ENCODE measurements around the gene RASGEF1C.

RASGEF1C gene

GRCh38 chr5:180159756-180160155 is 49.3 kb downstream of the RASGEF1C start:
- DNase-seq (ENCODE audit: low spot score), result no peak

- DNase-seq (ENCODE audit: low spot score), result no peak
These were observed 51.1 kb downstream of the RASGEF1C start for GRCh38 chr5:180157866-180158265.

GRCh38 chr5:180156141-180156540 is 52.9 kb downstream of the RASGEF1C start:
- no peak for DNase-seq (ENCODE audit: low spot score)

DNA sequence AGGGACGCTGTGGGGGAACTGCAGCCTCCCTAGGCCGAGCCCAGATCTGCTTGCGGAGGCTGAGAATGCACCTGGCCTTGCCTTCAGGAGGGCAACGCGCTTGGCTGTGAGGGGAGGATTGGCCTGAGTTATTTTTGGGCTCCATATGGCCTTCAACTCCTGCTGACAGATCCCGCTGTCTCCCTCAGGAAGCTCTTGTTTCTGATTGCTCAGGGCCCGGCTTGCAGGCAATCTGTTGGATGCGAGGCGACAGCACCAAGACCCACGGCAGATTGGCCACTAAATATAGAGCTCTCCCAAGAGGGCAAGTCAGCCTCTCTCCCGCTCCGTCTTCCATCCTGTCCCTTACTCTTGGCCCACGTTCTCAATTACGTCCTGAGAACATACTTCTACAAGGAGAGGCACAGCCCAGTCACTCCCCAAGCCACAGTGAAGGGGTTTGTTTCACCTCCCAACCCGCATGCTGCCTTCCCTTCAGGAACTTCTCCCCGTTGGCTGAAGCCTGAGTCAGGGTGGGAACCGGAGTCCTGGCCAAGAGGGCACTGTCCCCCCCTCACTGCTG is 53.6 kb downstream of the RASGEF1C start:
- DNase-seq (ENCODE audit: low spot score), result no peak

GRCh38 chr5:180154821-180155364 is 54.1 kb downstream of the RASGEF1C start:
- DNase-seq (ENCODE audit: low spot score), result no peak

DNA sequence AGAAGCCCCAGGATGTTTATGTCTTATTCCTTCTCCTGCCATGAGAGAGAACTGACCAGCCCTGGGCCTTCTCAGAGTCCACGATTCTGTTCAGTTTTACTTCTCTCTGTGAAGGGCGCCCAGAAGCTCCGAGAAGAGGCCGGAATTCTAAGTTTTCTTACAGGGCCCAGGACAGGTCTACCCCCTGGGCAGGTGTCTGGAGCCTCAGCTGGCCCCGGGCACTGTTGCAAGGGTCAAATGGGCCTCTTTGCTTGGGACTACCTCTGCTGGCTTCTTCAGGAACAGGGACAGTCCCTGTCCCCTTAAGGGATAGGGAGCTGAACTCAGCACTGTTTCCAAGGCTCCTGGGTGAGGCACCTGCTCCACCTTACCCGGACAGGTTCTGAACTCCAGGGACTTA is 55.0 kb downstream of the RASGEF1C start:
- DNase-seq (ENCODE audit: low spot score), result no peak

DNA sequence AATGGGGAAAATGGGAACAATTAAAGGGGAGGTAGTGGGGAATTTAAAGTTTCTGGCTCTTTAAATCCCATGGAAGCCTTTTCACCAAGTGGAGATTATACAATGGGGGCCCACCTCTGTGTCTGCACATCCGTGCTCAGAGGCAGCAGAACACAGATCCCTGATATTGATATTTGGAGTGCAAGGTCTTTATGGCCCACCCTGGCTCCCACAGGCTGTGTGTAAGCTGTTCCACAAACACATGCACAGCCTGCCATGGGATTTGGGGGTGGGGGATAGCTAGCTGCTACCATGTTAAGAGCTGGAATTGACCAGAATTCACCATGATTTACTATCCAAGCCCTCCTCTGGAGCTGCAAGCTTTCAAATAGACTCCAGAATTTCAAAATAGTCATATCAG is 55.9 kb downstream of the RASGEF1C start:
- no peak for DNase-seq (ENCODE audit: low spot score)

- no peak for DNase-seq (ENCODE audit: low spot score)
These were observed 65.2 kb downstream of the RASGEF1C start for GRCh38 chr5:180143656-180144364.

DNA sequence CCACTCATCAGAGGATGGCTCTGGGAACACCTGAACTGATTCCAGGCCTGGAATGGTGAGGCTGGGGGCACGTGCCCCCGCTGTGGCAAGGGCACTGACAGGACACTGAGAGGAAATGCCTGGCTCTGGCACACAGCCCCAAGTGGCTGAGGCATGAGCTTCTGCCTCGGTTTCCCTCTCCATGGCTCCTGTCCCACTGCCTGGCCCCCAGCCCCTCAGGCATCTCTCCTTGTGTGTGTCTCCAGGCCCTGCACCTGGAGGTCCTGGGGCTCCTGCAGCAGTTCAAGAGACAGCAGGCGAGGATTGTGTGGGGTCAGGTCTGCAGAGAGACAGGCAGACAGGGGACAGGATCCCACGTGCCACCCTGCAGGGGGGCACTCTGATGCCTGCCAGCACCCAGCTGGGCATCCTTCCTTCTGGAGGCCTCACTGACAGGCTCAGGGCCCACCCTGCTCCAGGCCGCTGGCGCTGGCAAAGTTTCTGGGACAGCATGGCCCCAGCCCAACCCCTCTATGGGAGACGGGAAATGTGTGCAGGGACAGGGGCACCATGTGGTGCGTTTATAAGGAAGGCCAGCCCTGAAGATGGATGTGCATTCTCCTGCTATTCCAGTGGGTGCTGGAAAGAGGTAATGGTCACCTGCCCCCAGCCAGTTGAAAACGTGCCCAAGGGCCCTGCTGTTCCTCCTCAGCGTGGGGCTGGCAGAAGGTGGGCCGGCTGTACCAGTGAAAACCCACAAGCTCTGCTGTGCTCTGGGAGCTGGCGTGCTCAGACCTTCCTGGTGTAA is 66.0 kb downstream of the RASGEF1C start:
- no peak for DNase-seq (ENCODE audit: low spot score)

DNA sequence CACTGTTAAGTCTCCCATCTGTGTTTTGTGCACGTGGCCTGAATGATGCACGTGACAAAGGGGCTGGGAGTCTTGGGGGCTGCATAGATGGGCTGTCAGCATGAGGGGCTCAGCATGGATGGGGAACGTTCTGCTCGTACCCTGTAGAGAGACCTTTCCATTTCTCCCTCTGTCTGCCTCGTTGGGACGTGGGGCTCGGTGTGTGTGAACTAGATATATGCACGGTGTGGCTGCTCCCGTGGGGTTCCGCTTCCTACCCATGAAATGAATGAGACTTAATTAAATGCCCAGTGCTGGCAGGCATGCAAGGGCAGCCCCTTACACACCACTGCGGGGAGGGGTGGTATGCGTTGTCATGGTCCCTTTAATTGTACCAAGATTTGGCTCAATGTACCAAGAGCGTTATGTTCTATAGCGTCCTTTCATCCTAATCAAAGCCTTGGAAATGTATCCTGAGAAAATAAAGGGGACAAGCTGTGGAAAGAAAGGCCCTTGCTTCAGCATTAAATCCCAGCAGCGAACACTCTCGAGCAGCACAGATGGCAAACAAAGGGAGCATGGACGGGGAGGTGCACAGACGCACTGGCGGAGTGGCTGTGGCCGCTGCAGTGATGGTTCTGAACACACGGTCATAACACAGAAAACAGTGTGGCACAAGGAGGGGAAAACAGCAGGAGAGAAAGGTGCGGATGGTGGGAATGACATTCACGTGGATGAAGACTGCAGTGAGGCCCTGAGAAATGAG is 66.8 kb downstream of the RASGEF1C start:
- no peak for DNase-seq (ENCODE audit: low spot score)

- no peak for DNase-seq (ENCODE audit: low spot score)
These were observed 67.8 kb downstream of the RASGEF1C start for GRCh38 chr5:180141068-180141660.

- no peak for DNase-seq (ENCODE audit: low spot score)
These were observed 68.4 kb downstream of the RASGEF1C start for GRCh38 chr5:180140571-180140970.

DNA sequence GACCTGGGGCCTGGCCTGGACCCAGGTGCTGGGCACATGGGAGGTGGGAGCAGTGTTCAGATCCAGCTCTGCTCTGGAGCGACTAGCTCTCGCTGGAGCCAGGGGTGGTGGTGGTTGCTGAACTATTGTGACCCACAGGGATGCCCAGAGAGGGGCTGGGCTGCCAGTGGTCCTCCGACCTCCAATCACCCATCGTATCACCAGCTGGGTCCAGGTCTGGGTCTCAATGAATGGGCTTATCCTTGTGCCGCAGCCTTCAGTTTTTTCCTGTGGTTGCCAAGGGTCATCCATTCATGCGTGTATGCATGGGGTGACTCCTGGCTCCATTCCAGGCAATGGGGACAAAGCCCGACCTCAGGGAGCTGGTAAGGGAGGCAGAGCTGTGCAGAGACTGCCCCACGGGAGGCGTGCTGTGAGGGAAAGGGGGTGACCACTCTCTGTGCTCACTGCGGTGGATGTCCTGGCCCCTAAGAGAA is 68.9 kb downstream of the RASGEF1C start:
- no peak for DNase-seq (ENCODE audit: low spot score)

- no peak for DNase-seq (ENCODE audit: low spot score)
These were observed 69.3 kb downstream of the RASGEF1C start for GRCh38 chr5:180139731-180140055.

DNA sequence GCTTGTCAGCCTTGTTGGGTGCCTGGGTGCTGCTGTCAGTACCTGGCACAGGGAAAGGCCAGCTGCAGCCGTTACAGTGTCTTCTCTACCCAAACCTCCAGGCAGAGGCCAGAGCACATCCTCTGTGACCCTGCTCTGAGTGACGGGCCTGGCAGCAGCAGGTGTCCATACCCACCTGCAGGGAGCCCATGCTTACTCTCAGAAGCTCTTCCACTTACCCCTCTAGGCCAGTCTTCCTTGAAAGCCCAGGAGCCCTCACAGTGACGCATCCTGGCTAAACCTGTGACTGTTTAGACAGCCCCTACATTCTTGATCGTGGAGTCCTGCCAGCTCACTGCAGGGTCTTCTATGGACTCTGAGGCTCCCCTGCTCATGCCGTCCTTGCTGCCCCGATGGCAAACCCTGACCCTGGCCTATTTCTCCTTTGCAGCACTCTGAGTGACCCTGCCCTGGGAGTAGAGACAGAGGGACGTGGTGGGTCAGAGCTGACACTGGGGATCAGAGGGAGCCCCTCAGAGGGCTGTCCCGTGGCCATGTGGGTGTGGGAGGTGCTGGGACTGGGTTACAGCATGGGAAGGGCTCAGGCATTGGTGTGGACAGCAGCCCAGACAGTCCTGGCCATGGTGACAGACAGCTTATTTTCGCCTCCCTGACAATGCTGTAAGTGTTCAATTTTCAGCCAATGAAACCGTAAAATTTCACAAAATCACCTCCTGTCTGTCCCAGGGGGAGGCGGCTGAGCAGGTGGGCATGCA is 69.9 kb downstream of the RASGEF1C start:
- no peak for DNase-seq (ENCODE audit: low spot score)

DNA sequence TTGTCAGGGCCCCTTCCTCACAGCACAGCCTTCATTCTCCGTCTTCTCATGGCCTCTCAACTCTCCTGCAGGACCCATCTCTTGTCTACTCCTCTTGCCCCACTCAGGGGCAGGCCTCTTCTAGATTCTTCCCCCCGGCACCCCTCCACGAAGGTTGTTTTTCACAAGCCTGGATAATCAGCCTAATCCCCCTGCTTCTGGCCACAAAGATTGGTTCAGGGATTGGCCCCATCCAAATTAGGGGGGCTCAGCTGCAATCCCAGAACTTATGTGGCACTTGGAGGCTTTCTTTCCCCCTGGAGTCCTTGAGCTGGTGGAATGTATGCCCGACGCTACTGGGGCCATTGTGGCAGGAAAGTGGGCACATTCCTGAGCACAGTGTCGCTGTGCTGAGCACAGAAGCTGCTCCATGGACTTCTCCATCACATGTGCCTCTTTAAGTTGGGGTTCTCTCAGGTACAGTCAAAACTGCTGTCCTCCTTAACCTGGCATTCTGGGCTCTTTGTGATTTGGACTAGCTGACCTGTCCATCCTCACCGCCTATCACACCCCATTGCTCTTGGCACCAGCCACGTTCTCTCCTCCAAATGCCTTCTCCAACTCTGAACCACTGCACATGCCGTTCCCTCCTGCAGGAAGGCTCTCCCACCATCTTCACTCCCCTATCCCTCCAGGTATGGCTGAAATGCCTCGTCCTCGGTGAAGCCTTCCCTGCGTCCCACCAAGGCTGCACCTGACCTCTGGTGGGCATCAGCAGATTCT is 70.6 kb downstream of the RASGEF1C start:
- DNase-seq (ENCODE audit: low spot score), result no peak

DNA sequence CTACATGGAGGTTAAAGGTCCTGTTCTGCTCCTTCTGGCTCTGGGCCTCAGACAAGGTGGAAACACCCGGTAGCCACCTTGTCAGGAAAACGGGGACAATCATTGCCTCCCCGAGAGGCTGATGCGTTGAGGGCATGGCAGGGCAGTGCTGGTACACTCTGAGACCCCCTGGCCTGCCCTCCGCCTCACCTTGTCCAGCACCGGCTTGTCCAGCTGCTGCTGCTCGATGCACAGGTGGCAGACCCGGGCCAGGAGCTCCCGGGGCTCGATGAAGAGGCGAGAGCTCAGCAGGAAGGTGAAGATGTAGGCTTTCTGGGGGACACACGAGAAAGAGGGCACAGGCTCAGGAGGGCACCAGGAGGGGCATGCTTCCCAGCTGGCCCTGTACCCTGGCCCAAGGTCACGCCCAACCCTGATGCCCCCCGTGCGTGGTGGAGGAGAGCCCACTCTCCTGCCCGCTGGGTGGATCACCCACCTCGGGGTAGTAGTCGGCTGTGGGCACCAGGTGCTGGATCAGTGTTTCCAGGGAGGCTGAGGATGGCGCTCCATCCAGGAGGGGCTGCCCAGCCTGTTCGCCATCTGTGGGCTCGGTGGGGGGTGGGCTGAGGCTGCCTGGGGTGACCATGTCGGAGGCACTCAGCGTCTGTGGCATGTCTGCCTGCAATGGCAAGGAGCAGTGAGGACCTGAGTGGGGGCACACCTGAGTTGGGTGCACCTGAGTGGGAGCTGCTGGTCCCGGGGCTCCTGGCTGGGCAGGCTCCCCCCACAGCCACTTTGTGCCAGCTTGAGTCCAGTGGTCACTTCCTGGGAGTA is 71.4 kb downstream of the RASGEF1C start:
- DNase-seq (ENCODE audit: low spot score), result no peak

- no peak for DNase-seq (ENCODE audit: low spot score)
These were observed 72.2 kb downstream of the RASGEF1C start for GRCh38 chr5:180136630-180137381.
